OCI-LY3 (cell line): ENCODE results near the gene TFEB.

Experiments used
- EZH2phosphoT487 ChIP-seq: fragments of 200-600 bp; shearing (Covaris generic); IDR thresholded peaks from 2 replicates; pipeline ENCODE4 v1.6.1; 2018; ENCODE audit warnings: antibody characterized with exemption, mixed run types, low read depth
- TF ChIP-seq, protein P1 (sequence below): fragments of 200-600, 300-600 bp; sonication (generic); IDR thresholded peaks from 2 replicates; pipeline ENCODE4 v1.5.1; 2014; ENCODE audit warnings: antibody characterized with exemption, low read length, low read depth

DNA sequence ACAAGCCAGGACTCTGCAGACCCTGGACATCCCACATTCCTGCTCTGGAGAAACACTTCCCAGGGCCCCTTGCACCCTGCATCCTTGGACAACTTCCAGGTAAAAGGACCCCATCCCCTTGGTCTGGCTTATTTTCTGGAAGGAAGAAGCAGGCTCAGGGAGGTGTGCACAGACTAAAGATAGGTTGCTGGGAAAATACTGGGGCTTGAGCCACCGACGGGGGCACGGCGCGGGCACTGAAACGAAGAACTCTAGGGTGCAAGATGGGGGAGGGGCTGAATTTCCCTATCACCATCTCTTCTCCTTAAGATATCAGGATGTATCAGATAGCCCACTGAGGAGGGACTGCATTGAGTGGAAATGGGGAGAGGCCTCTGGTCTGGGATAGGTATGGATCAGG lies 43.5 kb upstream of the TFEB start:
- TF ChIP-seq, protein P1, sequence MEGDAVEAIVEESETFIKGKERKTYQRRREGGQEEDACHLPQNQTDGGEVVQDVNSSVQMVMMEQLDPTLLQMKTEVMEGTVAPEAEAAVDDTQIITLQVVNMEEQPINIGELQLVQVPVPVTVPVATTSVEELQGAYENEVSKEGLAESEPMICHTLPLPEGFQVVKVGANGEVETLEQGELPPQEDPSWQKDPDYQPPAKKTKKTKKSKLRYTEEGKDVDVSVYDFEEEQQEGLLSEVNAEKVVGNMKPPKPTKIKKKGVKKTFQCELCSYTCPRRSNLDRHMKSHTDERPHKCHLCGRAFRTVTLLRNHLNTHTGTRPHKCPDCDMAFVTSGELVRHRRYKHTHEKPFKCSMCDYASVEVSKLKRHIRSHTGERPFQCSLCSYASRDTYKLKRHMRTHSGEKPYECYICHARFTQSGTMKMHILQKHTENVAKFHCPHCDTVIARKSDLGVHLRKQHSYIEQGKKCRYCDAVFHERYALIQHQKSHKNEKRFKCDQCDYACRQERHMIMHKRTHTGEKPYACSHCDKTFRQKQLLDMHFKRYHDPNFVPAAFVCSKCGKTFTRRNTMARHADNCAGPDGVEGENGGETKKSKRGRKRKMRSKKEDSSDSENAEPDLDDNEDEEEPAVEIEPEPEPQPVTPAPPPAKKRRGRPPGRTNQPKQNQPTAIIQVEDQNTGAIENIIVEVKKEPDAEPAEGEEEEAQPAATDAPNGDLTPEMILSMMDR, result no peak
- TF ChIP-seq EZH2phosphoT487, result no peak
